T-cell (primary cell): ENCODE measurements around the gene IP6K1. TPM values are rescaled to one million over a fixed set of nuclear protein-coding genes. Genes with fewer than 3 reads are reported as not detected.

Experiments used
- ATAC-seq, 4 experiments: fragments of 200-7000 bp in 3 of 4; fragments of 150-1000 bp in 1 of 4; cut with Tn5 transposase; replicated peaks in 1 of 4; 1 replicate in 3 of 4; 2 replicates in 1 of 4; pipeline ENCODE4 v1.10.0; 2021; ENCODE audit warnings: moderate library complexity in 3 of 4, mild to moderate bottlenecking in 2 of 4, moderate number of reproducible peaks in 1 of 4
- CTCF ChIA-PET, 2 donors: fragments of 300-600 bp; sonication (Branson Sonifier 250); formaldehyde crosslinking; loops; one replicate each; lab custom pipeline; 2022; ENCODE audit warnings: antibody characterized with exemption in 2 of 2; lab: Charles Lee
- POLR2A ChIA-PET, 2 donors: fragments of 300-600 bp; sonication (Branson Sonifier 250); formaldehyde crosslinking; loops; one replicate each; lab custom pipeline; 2022; ENCODE audit warnings: antibody characterized with exemption in 2 of 2; lab: Charles Lee
- DNase-seq, 35 experiments: peaks; one replicate each; pipeline versions ENCODE4 v3.0.0 to v3.0.0-alpha.2; 2013 to 2023
- H3K27ac ChIP-seq: one replicate; pipeline ENCODE4 v1.5.1; 2013; ENCODE audit warnings: low read length
- H3K27me3 ChIP-seq, 2 experiments: replicated peaks in 1 of 2; 1 replicate in 1 of 2; 2 replicates in 1 of 2; pipeline versions ENCODE4 v1.6.1 to v1.7.0; 2013; ENCODE audit warnings: low read length in 1 of 2, mixed read lengths in 1 of 2; ENCODE audit not compliant: control insufficient read depth in 2 of 2, insufficient read depth in 2 of 2; ENCODE audit errors: extremely low read depth in 1 of 2
- H3K36me3 ChIP-seq, 2 donors: 1 replicate in 1 of 2; 2 replicates in 1 of 2; pipeline versions ENCODE4 v1.6.1 to v1.7.0; 2013; ENCODE audit warnings: low read length in 1 of 2; ENCODE audit not compliant: control insufficient read depth in 2 of 2, insufficient read depth in 1 of 2; ENCODE audit errors: extremely low read depth in 1 of 2
- H3K4me1 ChIP-seq, 2 experiments: 1 replicate in 1 of 2; 2 replicates in 1 of 2; pipeline versions ENCODE4 v1.6.1 to v1.7.0; 2013; ENCODE audit warnings: low read length in 2 of 2, mixed read lengths in 1 of 2; ENCODE audit not compliant: insufficient read depth in 2 of 2, control insufficient read depth in 1 of 2; ENCODE audit errors: extremely low read depth in 1 of 2
- H3K4me3 ChIP-seq, 2 donors: 1 replicate in 1 of 2; 2 replicates in 1 of 2; pipeline versions ENCODE4 v1.5.1 to v1.7.0; 2013; ENCODE audit warnings: mild to moderate bottlenecking in 2 of 2, low read length in 1 of 2, moderate library complexity in 1 of 2; ENCODE audit not compliant: control insufficient read depth in 1 of 2; ENCODE audit errors: extremely low read depth in 1 of 2
- H3K9me3 ChIP-seq: 2 replicates; pipeline ENCODE4 v1.7.0; 2013
- H3K27ac Mint-ChIP-seq, 2 donors: one replicate each; pipeline ENCODE4 v1.8.0; 2020 to 2021; ENCODE audit warnings: mild to moderate bottlenecking in 2 of 2, mixed read lengths in 2 of 2
- H3K27me3 Mint-ChIP-seq, 2 donors: one replicate each; pipeline ENCODE4 v1.8.0; 2021 to 2022; ENCODE audit warnings: mixed read lengths in 2 of 2
- H3K36me3 Mint-ChIP-seq: one replicate; pipeline ENCODE4 v1.8.0; 2021; ENCODE audit warnings: mixed read lengths
- H3K4me1 Mint-ChIP-seq, 3 donors: one replicate each; pipeline ENCODE4 v1.8.0; 2020 to 2022; ENCODE audit warnings: mixed read lengths in 3 of 3, mild to moderate bottlenecking in 1 of 3
- H3K4me3 Mint-ChIP-seq, 3 donors: one replicate each; pipeline ENCODE4 v1.8.0; 2020 to 2022; ENCODE audit warnings: mild to moderate bottlenecking in 3 of 3, mixed read lengths in 3 of 3, moderate library complexity in 3 of 3
- H3K9me3 Mint-ChIP-seq, 3 donors: one replicate each; pipeline ENCODE4 v1.8.0; 2020 to 2022; ENCODE audit warnings: mixed read lengths in 3 of 3
- WGBS: methylation state at CpG from one replicate; pipeline ENCODE4 v1.1.5; 2013; ENCODE audit warnings: missing lambda C conversion rate; ENCODE audit not compliant: insufficient coverage; 5-methylcytosine and 5-hydroxymethylcytosine counted together
- total RNA-seq, 35 experiments: library from RNA in 6 of 35; stranded (reverse) in 6 of 35; fragments of 120-200 nt in 1 of 35; gene quantifications; one replicate each; pipeline versions ENCODE4 v1.2.1 to v1.2.4 and lab custom pipeline; 2013 to 2026

Gene IP6K1
- total RNA-seq, 5 donors from 2014 or later (not counting 1 experiment from before 2014, with no cell fraction given) = 31.6 to 62.2 (median 57.0) TPM

DNA sequence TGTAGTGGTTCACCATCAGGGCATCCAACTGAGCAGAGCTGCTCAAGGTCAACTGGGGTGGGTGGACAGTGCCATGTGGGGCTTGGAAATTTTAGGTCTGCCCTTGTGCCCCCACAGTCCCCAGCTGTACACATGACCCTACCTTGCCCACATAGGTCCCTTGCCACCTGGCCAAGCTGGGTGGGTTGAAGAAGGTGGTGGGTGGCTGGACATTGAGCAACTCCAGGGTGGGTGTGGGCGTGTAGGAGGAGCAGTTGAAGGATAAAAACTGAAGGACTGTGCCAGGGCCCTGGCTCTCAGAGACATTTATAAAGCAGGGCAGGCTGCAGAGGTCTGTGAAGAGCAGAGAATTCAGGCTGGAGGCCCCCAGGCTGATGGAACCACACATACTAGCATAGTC is 12.8 kb upstream of the IP6K1 start:
- Mint-ChIP-seq H3K4me1 (peaks cover 10 to 11% (median 10%) of the 10 kb centered on the region in 3 donors), H3K27ac (no peak overlapping the region), H3K4me3 (no peak overlapping the region), H3K36me3 (no peaks in the 10 kb centered on the region), H3K27me3 (peaks cover 0 to 8% of the 10 kb centered on the region in 2 donors), H3K9me3 (no peaks in the 10 kb centered on the region)
- H3K27me3 ChIP-seq = peaks cover 0 to 13% of the 10 kb centered on the region in 2 experiments
- CTCF ChIA-PET = no interaction called here
- no peak overlapping the region for H3K27ac ChIP-seq
- H3K9me3 ChIP-seq = no peaks in the 10 kb centered on the region
- no CpG with 5 or more reads among the region's 1 CpG for WGBS
- ATAC-seq (no peak), DNase-seq (no peak)
- POLR2A ChIA-PET = no interaction called here
- H3K36me3 ChIP-seq = no peaks in the 10 kb centered on the region
- H3K4me1 ChIP-seq = peaks cover 0 to 16% of the 10 kb centered on the region in 2 experiments
- H3K4me3 ChIP-seq = no peak overlapping the region

DNA sequence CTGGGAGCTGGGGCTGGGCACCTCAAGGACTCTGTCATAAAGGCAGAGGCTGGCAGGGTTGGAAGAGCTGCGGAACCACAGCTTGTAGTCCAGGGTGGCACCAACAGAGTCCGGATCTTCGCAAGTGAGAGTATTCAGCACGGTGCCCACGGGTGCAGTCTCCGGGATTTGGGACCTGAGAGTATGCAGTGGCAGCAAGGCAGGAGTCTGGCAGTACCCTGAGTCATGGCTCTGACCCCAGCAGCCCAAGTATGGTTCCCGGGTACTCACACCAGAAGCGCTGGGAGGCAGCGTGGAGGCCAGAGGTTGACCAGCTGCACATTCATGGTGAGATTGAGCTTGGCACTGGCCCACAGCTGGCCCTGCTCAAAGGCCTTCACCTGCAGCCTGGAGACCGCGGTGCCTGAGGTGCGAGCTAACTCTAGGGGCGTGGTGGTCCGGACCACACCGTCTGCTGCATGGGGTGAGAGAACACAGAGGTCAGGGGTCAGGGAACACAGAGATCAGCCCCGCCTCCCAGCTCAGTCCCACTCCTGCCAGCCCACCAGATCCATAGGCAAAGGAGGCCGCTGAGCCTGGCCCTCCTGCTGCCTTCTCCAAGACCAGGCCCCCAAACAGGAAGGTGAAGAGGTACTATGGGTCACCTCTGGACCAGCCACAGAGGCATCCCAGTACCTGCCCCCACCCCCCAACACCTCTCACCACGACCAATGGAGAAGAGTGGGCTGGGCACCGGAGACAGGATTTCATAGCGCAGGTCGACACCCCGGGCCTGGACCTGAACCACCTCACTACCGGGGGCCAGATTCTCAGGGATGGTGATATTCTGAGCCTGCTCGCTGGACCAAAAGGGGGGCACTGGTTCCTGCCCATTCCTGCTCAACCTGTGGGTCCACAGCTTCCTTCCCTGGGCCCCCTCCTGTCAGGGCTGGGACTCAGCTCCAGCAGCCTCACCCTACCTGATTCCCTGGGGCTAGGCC is 8.9 kb upstream of the IP6K1 start:
- Histone ChIP-seq H3K4me1 (peaks cover 0 to 2% of the 10 kb centered on the region in 2 experiments), H3K36me3 (no peaks in the 10 kb centered on the region), H3K4me3 (no peak overlapping the region), H3K27me3 (peaks cover 0 to 10% of the 10 kb centered on the region in 2 experiments), H3K27ac (no peak overlapping the region), H3K9me3 (no peaks in the 10 kb centered on the region)
- ChIA-PET CTCF (interaction anchor here in 1 of 2 donors (0.6 kb wide), 1 partner anchor 41 kb away, joined by 5 read pairs; no protein-coding TSS in a partner anchor), POLR2A (interaction anchor here in 1 of 2 donors (0.6 kb wide), 2 partner anchors 39 to 289 kb away, joined by 3 to 6 read pairs; no protein-coding TSS in a partner anchor)
- ATAC-seq (no peak), DNase-seq (no peak)
- H3K4me3 Mint-ChIP-seq = no peak overlapping the region
- no peaks in the 10 kb centered on the region for H3K27me3 Mint-ChIP-seq
- H3K9me3 Mint-ChIP-seq = no peaks in the 10 kb centered on the region
- peaks cover under 1 to 3% (median 1%) of the 10 kb centered on the region in 3 donors for H3K4me1 Mint-ChIP-seq
- 89% methylated on average over 21 of the region's 24 CpGs for WGBS
- H3K36me3 Mint-ChIP-seq = no peaks in the 10 kb centered on the region
- H3K27ac Mint-ChIP-seq = no peak overlapping the region

DNA sequence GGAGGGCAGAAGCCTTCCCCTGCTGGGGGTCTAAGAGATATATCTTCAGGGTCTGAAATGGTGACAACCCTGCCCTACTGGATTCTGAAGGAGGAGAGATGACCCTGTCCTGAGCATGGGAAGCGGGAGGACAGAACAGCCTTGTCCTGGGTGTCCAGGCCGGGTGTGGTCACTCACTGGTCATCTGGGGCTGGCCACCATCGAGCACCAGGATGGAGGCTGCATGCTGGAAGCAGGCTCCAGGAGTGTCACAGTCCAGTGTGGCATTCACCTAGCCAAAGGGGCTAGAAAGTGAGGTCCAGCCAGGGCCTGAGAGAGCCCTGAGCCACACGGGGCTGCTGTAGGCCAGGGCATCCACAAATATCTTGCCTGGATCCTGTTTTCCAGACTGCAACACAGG is 8.1 kb upstream of the IP6K1 start:
- H3K4me1 Mint-ChIP-seq = peaks cover 2 to 8% (median 5%) of the 10 kb centered on the region in 3 donors
- ATAC-seq = no peak
- H3K4me1 ChIP-seq = peaks cover 3 to 8% of the 10 kb centered on the region in 2 experiments
- no peaks in the 10 kb centered on the region for H3K36me3 ChIP-seq
- no peaks in the 10 kb centered on the region for H3K9me3 Mint-ChIP-seq
- H3K27ac ChIP-seq = no peak overlapping the region
- no peak overlapping the region for H3K4me3 Mint-ChIP-seq
- no peaks in the 10 kb centered on the region for H3K36me3 Mint-ChIP-seq
- ChIA-PET CTCF (no interaction called here), POLR2A (no interaction called here)
- H3K27me3 Mint-ChIP-seq = no peaks in the 10 kb centered on the region
- H3K27ac Mint-ChIP-seq = no peak overlapping the region
- WGBS = 83% methylated on average over 3 of the region's 4 CpGs
- H3K4me3 ChIP-seq = no peak overlapping the region
- DNase-seq = no peak
- no peaks in the 10 kb centered on the region for H3K9me3 ChIP-seq
- H3K27me3 ChIP-seq = peaks cover 0 to 10% of the 10 kb centered on the region in 2 experiments

DNA sequence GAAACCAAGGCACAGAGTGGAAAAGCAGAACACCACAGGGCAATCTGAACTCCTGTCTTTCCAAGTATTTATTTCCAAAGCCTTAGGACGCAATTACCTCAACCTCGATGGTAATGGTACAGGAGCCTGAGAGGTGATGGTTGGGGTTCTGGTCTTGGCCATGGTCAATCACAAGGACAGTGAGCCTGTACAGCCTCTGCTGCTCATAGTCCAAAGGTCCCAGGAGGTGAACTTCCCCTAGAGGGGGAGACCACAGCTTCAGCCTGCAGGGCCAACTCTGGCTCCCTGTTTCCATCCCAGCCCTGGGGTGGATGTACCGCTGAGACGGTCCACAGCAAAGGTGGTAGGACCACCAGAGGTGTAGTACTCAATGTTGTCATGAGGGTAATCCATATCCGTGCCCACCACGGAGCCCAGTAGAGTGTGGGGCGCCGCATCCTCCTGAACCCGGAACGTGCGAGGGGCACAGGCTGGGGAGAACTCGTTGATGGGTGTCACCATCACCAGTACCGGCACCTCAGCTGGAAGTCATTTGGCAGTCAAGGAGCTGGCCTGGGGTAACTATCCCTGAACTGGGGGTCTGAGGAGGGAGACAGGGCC is 7.2 kb upstream of the IP6K1 start:
- no peak overlapping the region for H3K4me3 ChIP-seq
- Mint-ChIP-seq H3K36me3 (no peaks in the 10 kb centered on the region), H3K4me1 (peaks cover 2 to 8% (median 5%) of the 10 kb centered on the region in 3 donors), H3K27me3 (no peaks in the 10 kb centered on the region), H3K9me3 (no peaks in the 10 kb centered on the region), H3K27ac (no peak overlapping the region), H3K4me3 (no peak overlapping the region)
- 97% methylated on average over 6 of the region's 13 CpGs for WGBS
- ChIA-PET POLR2A (no interaction called here), CTCF (no interaction called here)
- H3K36me3 ChIP-seq = no peaks in the 10 kb centered on the region
- no peak overlapping the region for H3K27ac ChIP-seq
- no peak for ATAC-seq
- peaks cover 3 to 8% of the 10 kb centered on the region in 2 experiments for H3K4me1 ChIP-seq
- DNase-seq = no peak
- H3K27me3 ChIP-seq = peaks cover 0 to 6% of the 10 kb centered on the region in 2 experiments
- H3K9me3 ChIP-seq = no peaks in the 10 kb centered on the region

DNA sequence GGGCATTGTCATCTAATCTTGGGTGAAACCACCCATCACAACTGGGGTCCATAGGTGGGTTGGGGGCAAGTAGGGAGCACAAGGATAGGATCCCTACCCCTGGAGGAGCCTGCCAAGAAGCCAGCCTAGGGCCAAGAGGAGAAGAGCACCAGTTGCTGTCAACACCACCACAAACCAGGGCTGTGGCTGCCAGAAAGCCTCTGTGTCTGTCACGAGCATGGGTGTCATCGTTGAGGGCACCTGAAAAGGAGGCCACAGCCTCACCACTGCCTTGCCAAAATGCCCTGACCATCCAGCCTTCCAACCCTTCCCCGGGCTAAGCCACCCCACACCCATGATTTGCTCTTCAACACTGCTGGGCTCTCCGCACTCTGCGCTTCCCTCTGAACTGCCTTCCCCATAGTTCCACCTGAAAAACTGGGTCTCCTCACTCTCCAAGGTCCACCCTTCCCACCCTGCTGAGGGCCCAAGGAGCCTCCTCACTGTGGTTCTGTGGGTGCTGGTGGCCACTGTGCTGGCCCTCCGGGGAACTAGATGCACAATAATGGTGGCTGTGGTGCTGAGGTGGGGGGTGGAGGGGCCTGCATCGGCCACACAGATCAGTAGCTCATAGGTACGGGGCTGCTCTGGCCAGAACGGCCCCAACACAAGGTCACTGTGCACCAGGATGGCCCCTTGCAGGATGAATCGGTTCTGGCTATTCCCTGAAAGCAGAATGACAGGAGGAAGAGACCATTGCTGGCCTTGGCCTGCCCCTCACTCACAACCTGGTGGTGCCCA is 6.2 kb upstream of the IP6K1 start:
- CTCF ChIA-PET = no interaction called here
- Mint-ChIP-seq H3K9me3 (no peaks in the 10 kb centered on the region), H3K4me3 (no peak overlapping the region), H3K36me3 (no peaks in the 10 kb centered on the region), H3K27ac (no peak overlapping the region), H3K4me1 (peaks cover 2 to 8% (median 5%) of the 10 kb centered on the region in 3 donors), H3K27me3 (no peaks in the 10 kb centered on the region)
- POLR2A ChIA-PET = no interaction called here
- no peak for DNase-seq
- H3K36me3 ChIP-seq = no peaks in the 10 kb centered on the region
- 84% methylated on average over 8 of the region's 10 CpGs for WGBS
- H3K4me3 ChIP-seq = no peak overlapping the region
- H3K9me3 ChIP-seq = no peaks in the 10 kb centered on the region
- H3K27me3 ChIP-seq = peaks cover 0 to 12% of the 10 kb centered on the region in 2 experiments
- H3K4me1 ChIP-seq = peaks cover 3 to 9% of the 10 kb centered on the region in 2 experiments
- no peak overlapping the region for H3K27ac ChIP-seq
- no peak for ATAC-seq

DNA sequence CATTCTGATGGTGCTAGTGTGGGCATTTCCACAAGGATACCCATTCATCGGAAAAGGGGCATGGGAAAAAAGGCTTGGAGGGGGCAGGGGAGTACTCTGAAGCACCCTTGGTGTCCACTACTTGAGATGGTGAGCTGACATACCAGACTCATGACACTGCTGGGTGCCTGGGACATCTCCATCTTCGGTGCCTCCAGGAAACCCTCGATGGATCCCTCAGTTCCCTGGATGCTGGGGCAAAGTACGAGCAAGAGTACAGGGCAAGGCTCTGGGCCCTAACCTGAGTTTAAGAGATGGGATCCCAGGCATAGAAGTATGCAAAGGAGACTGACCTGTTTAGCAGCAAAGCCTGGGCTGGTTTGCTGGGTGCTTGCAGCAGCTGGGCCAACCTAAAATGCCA is 5.2 kb upstream of the IP6K1 start:
- ChIA-PET POLR2A (no interaction called here), CTCF (no interaction called here)
- Histone ChIP-seq H3K27ac (no peak overlapping the region), H3K27me3 (peaks cover 0 to 9% of the 10 kb centered on the region in 2 experiments), H3K4me1 (peaks cover 6 to 19% of the 10 kb centered on the region in 2 experiments), H3K4me3 (no peak overlapping the region), H3K36me3 (no peaks in the 10 kb centered on the region), H3K9me3 (no peaks in the 10 kb centered on the region)
- DNase-seq (no peak), ATAC-seq (no peak)
- H3K36me3 Mint-ChIP-seq = no peaks in the 10 kb centered on the region
- peaks cover 8 to 17% (median 10%) of the 10 kb centered on the region in 3 donors for H3K4me1 Mint-ChIP-seq
- H3K9me3 Mint-ChIP-seq = no peaks in the 10 kb centered on the region
- H3K27me3 Mint-ChIP-seq = no peaks in the 10 kb centered on the region
- WGBS = 83% methylated on average over 3 of the region's 4 CpGs
- H3K27ac Mint-ChIP-seq = no peak overlapping the region
- no peak overlapping the region for H3K4me3 Mint-ChIP-seq
